ENCODE results near the gene NXPH3. TPM values are rescaled to one million over a fixed set of nuclear protein-coding genes. Genes with fewer than 3 reads are reported as not detected.

Gene NXPH3
- total and polyA plus RNA-seq, 9 of the 15 experiments (the other 6 are each of a cell fraction or from before 2014, with no cell fraction given), result 0.04 to 0.27 (median 0.07) TPM; not detected in 2

DNA sequence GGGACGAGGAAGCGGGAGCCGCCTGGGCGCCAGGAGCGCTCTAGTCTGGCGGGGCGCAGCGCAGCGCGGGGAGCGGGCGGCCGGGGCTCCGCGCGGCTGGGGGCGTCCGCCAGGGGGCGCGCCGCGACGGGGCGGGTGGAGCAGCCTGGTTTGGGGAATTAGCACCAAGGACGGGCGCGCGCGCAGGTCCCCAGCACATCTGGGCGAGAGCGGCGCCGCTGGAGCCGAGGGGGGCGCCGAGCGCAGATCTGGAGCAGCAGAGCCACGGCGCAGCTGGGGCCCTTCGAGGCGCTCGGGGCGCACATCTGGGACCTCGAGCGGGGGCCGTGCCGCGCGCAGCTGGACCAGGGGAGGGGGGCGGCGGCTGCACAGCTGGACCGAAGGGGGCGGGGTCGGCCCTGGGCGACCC, at the start of gene NXPH3 (continued):
- TF ChIP-seq, protein P1, sequence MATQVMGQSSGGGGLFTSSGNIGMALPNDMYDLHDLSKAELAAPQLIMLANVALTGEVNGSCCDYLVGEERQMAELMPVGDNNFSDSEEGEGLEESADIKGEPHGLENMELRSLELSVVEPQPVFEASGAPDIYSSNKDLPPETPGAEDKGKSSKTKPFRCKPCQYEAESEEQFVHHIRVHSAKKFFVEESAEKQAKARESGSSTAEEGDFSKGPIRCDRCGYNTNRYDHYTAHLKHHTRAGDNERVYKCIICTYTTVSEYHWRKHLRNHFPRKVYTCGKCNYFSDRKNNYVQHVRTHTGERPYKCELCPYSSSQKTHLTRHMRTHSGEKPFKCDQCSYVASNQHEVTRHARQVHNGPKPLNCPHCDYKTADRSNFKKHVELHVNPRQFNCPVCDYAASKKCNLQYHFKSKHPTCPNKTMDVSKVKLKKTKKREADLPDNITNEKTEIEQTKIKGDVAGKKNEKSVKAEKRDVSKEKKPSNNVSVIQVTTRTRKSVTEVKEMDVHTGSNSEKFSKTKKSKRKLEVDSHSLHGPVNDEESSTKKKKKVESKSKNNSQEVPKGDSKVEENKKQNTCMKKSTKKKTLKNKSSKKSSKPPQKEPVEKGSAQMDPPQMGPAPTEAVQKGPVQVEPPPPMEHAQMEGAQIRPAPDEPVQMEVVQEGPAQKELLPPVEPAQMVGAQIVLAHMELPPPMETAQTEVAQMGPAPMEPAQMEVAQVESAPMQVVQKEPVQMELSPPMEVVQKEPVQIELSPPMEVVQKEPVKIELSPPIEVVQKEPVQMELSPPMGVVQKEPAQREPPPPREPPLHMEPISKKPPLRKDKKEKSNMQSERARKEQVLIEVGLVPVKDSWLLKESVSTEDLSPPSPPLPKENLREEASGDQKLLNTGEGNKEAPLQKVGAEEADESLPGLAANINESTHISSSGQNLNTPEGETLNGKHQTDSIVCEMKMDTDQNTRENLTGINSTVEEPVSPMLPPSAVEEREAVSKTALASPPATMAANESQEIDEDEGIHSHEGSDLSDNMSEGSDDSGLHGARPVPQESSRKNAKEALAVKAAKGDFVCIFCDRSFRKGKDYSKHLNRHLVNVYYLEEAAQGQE (IDR thresholded peaks at IDR 0.05; ENCODE audit: borderline replicate concordance), result peak; percentile 52; the same call in 1 of the 2 replicates
- TF ChIP-seq, protein P1 (CRISPR knock-in tag; IDR thresholded peaks at IDR 0.05; ENCODE audit: low read depth), result no peak
- TF ChIP-seq SMARCC2 (IDR thresholded peaks at IDR 0.05; ENCODE audit: low read depth) (no peak), TOE1 (IDR thresholded peaks at IDR 0.05; ENCODE audit: borderline replicate concordance) (no peak), TOE1 (CRISPR knock-in tag; IDR thresholded peaks at IDR 0.05; ENCODE audit: borderline replicate concordance, low read depth) (no peak), MAZ (CRISPR knock-in tag; conservative IDR thresholded peaks at IDR 0.05 in 1 of 2, IDR thresholded peaks at IDR 0.05 in 1 of 2) (peak; percentile 21 to 65; a peak in 2 of 4 replicates), RAD21 (CRISPR knock-in tag; conservative IDR thresholded peaks at IDR 0.05 in 1 of 2, IDR thresholded peaks at IDR 0.05 in 1 of 2) (peak; percentile 38 to 77; a peak in 3 of 4 replicates), FOXP4 (CRISPR knock-in tag; IDR thresholded peaks at IDR 0.05; ENCODE audit: borderline replicate concordance) (no peak)
- TF ChIP-seq, protein P2, sequence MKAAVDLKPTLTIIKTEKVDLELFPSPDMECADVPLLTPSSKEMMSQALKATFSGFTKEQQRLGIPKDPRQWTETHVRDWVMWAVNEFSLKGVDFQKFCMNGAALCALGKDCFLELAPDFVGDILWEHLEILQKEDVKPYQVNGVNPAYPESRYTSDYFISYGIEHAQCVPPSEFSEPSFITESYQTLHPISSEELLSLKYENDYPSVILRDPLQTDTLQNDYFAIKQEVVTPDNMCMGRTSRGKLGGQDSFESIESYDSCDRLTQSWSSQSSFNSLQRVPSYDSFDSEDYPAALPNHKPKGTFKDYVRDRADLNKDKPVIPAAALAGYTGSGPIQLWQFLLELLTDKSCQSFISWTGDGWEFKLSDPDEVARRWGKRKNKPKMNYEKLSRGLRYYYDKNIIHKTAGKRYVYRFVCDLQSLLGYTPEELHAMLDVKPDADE (conservative IDR thresholded peaks at IDR 0.05; ENCODE audit: control insufficient read depth, low read depth, low read length), result 0 out of 2 replicates have a peak, but pooled peaks have one; percentile 38
- TF ChIP-seq, protein P3, sequence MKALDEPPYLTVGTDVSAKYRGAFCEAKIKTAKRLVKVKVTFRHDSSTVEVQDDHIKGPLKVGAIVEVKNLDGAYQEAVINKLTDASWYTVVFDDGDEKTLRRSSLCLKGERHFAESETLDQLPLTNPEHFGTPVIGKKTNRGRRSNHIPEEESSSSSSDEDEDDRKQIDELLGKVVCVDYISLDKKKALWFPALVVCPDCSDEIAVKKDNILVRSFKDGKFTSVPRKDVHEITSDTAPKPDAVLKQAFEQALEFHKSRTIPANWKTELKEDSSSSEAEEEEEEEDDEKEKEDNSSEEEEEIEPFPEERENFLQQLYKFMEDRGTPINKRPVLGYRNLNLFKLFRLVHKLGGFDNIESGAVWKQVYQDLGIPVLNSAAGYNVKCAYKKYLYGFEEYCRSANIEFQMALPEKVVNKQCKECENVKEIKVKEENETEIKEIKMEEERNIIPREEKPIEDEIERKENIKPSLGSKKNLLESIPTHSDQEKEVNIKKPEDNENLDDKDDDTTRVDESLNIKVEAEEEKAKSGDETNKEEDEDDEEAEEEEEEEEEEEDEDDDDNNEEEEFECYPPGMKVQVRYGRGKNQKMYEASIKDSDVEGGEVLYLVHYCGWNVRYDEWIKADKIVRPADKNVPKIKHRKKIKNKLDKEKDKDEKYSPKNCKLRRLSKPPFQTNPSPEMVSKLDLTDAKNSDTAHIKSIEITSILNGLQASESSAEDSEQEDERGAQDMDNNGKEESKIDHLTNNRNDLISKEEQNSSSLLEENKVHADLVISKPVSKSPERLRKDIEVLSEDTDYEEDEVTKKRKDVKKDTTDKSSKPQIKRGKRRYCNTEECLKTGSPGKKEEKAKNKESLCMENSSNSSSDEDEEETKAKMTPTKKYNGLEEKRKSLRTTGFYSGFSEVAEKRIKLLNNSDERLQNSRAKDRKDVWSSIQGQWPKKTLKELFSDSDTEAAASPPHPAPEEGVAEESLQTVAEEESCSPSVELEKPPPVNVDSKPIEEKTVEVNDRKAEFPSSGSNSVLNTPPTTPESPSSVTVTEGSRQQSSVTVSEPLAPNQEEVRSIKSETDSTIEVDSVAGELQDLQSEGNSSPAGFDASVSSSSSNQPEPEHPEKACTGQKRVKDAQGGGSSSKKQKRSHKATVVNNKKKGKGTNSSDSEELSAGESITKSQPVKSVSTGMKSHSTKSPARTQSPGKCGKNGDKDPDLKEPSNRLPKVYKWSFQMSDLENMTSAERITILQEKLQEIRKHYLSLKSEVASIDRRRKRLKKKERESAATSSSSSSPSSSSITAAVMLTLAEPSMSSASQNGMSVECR (CRISPR knock-in tag; IDR thresholded peaks at IDR 0.05), result peak; percentile 78

All from K562 (cell line).